ENCODE measurements around the gene MYH16. TPM values are rescaled to one million over a fixed set of nuclear protein-coding genes. Genes with fewer than 3 reads are reported as not detected.
"Not testable (repeated sequence)": the region's sequence is repeated elsewhere in the genome, so short reads cannot be mapped to it uniquely, and the experiment has no call there.

The MYH16 gene
- total and polyA plus RNA-seq, 9 of the 15 experiments (the other 6 are each of a cell fraction or from before 2014, with no cell fraction given) = 0.09 TPM; not detected in 8

DNA sequence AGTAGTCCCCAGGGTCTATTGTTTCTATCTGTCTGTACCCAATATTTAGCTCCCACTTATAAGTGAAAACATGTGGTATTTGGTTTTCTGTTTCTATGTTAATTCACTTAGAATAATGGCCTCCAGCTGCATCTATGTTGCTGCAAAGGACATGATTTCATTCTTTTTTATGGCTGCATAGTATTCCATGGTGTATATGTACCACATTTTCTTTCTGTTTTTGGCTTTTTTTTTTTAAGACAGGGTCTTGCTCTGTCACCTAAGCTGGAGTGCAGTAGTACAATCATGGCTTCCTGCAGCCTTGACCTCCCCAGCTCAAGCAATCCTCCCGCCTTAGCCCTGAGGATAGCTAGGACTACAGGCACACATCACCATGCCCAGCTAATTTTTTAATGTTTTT, 34.8 kb upstream of the MYH16 start:
- DNase-seq (ENCODE audit: extremely low read depth in 1 of 4, low spot score in 3 of 4); H3K79me2 ChIP-seq (ENCODE audit: control insufficient read depth, insufficient read depth, low read length); H3K36me3 ChIP-seq (ENCODE audit: control insufficient read depth, insufficient read depth, low read length); H3K9ac ChIP-seq (ENCODE audit: insufficient read depth in 1 of 2, low read depth in 2 of 2, low read length in 2 of 2); H3K4me2 ChIP-seq (ENCODE audit: insufficient read depth, low read length); H3K27ac ChIP-seq (ENCODE audit: extremely low read depth, low read depth, low read length); H3K4me3 ChIP-seq; intact Hi-C loops (cut with micrococcal nuclease); BruUV-seq (replicated peaks); CTCF ChIA-PET (ENCODE audit: low intra/inter-chr PET ratio); H2AFZ ChIP-seq (ENCODE audit: low read depth, low read length); H3K4me1 ChIP-seq (replicated peaks in 1 of 2; ENCODE audit: control insufficient read depth in 2 of 2, insufficient read depth in 2 of 2, low read length in 2 of 2); H3K9me1 ChIP-seq (ENCODE audit: control insufficient read depth, insufficient read depth, low read length); FAIRE-seq; in situ Hi-C loops (cut with MboI); ATAC-seq; H4K20me1 ChIP-seq (replicated peaks; ENCODE audit: control insufficient read depth, insufficient read depth, low read length); H3K9me3 ChIP-seq (replicated peaks; ENCODE audit: control insufficient read depth, insufficient read depth, low read depth, low read length): not testable (repeated sequence)
- TF ChIP-seq ZNF146 (CRISPR knock-in tag; IDR thresholded peaks at IDR 0.05; ENCODE audit: unreplicated experiment) = peak; percentile 55
- POLR2A ChIA-PET = interaction anchor here (0.6 to 1.2 kb wide), 4 partner anchors 13 to 94 kb away, joined by 3 to 4 read pairs (median 4); no protein-coding TSS in a partner anchor
- WGBS (ENCODE audit: insufficient coverage, low coverage, missing lambda C conversion rate) = 15% methylated on average over 1 of the region's 1 CpG
- peaks cover 10 to 29% of the 10 kb centered on the region in 2 experiments; a peak in 4 of 5 replicates for H3K27me3 ChIP-seq (ENCODE audit: control insufficient read depth in 2 of 2, insufficient read depth in 2 of 2, low read length in 2 of 2)

DNA sequence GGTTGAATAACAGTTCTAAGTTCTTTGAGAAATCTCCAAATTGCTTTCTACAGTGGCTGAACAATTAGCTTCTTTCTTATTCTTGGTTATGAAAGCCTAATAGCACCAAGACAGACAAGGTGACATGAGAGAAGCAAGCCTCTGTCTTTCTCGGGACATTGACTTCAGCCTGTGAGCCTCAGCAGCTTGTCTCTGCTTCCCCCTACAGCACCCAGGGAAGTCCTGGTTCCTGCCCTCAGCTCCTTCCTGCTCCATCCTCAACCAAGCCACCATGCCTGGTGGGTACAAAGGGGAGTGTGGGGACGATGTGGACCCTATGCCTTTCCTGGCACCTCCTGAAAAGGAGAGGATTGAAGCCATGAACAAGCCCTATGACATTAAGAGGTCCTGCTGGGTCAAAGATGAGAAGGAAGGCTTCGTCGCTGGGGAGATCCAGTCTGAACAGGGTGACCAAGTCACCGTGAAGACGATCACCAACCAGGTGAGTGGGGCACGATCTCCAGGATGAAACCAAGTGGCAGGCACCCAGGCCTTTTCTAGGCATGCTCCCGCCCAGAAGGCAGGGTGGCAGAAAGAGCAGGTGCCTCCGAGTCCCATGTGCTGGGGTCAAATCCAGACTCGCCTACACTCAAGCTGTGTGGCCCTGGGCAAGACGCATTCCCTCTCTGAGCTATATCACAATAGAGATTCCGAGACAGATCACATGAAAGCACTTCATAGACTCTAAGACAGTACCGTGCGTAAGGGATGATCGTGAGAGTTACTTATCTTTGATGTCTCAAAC, 33.9 kb upstream of the MYH16 start:
- Histone ChIP-seq H2AFZ (ENCODE audit: low read depth, low read length) (no peak overlapping the region), H3K27me3 (ENCODE audit: control insufficient read depth in 2 of 2, insufficient read depth in 2 of 2, low read length in 2 of 2) (peaks cover 13 to 35% of the 10 kb centered on the region in 2 experiments; a peak in 4 of 5 replicates), H4K20me1 (replicated peaks; ENCODE audit: control insufficient read depth, insufficient read depth, low read length) (no peaks in the 10 kb centered on the region), H3K4me3 (no peak overlapping the region), H3K9me1 (ENCODE audit: control insufficient read depth, insufficient read depth, low read length) (no peaks in the 10 kb centered on the region), H3K36me3 (ENCODE audit: control insufficient read depth, insufficient read depth, low read length) (no peaks in the 10 kb centered on the region), H3K4me1 (replicated peaks in 1 of 2; ENCODE audit: control insufficient read depth in 2 of 2, insufficient read depth in 2 of 2, low read length in 2 of 2) (no peaks in the 10 kb centered on the region; a peak in 2 of 5 replicates), H3K79me2 (ENCODE audit: control insufficient read depth, insufficient read depth, low read length) (no peaks in the 10 kb centered on the region), H3K4me2 (ENCODE audit: insufficient read depth, low read length) (no peak overlapping the region), H3K9ac (ENCODE audit: insufficient read depth in 1 of 2, low read depth in 2 of 2, low read length in 2 of 2) (no peak overlapping the region), H3K9me3 (replicated peaks; ENCODE audit: control insufficient read depth, insufficient read depth, low read depth, low read length) (no peaks in the 10 kb centered on the region), H3K27ac (ENCODE audit: extremely low read depth, low read depth, low read length) (no peak overlapping the region)
- POLR2A ChIA-PET = interaction anchor here (0.7 kb wide), 1 partner anchor 567 kb away, joined by 3 read pairs; no protein-coding TSS in a partner anchor
- CTCF ChIA-PET (ENCODE audit: low intra/inter-chr PET ratio) = no interaction called here
- no TSS peak for BruUV-seq (replicated peaks)
- 3% methylated on average over 15 of the region's 15 CpGs for WGBS (ENCODE audit: insufficient coverage, low coverage, missing lambda C conversion rate)
- ATAC-seq (no peak), DNase-seq (ENCODE audit: extremely low read depth in 1 of 4, low spot score in 3 of 4) (no peak), FAIRE-seq (no peak)
- in situ Hi-C loops (cut with MboI) (no loop called here), intact Hi-C loops (cut with micrococcal nuclease) (no loop called here)
- no peak for TF ChIP-seq NELFE (IDR thresholded peaks at IDR 0.05; ENCODE audit: insufficient read depth, insufficient read length)
- TF ChIP-seq, protein P1, sequence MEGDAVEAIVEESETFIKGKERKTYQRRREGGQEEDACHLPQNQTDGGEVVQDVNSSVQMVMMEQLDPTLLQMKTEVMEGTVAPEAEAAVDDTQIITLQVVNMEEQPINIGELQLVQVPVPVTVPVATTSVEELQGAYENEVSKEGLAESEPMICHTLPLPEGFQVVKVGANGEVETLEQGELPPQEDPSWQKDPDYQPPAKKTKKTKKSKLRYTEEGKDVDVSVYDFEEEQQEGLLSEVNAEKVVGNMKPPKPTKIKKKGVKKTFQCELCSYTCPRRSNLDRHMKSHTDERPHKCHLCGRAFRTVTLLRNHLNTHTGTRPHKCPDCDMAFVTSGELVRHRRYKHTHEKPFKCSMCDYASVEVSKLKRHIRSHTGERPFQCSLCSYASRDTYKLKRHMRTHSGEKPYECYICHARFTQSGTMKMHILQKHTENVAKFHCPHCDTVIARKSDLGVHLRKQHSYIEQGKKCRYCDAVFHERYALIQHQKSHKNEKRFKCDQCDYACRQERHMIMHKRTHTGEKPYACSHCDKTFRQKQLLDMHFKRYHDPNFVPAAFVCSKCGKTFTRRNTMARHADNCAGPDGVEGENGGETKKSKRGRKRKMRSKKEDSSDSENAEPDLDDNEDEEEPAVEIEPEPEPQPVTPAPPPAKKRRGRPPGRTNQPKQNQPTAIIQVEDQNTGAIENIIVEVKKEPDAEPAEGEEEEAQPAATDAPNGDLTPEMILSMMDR (IDR thresholded peaks at IDR 0.05 in 2 of 3, conservative IDR thresholded peaks at IDR 0.05 in 1 of 3; ENCODE audit: insufficient read depth in 2 of 3, low read depth in 1 of 3, low read length in 3 of 3) = peak in 1 of 3 experiments; percentile 13; a peak in 1 of 6 replicates
- peak; percentile 41 for TF ChIP-seq ZFP36 (IDR thresholded peaks at IDR 0.05; ENCODE audit: low read depth, low read length, partially characterized antibody)
- TF ChIP-seq, protein P2, sequence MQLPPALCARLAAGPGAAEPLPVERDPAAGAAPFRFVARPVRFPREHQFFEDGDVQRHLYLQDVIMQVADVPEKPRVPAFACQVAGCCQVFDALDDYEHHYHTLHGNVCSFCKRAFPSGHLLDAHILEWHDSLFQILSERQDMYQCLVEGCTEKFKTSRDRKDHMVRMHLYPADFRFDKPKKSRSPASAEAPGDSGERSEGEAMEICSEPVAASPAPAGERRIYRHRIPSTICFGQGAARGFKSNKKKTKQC (CRISPR knock-in tag; IDR thresholded peaks at IDR 0.05) = no peak
- TF ChIP-seq BCOR (IDR thresholded peaks at IDR 0.05) = 0 out of 2 replicates have a peak, but pooled peaks have one; percentile 22

Measured in K562 (cell line).